CD4-positive, alpha-beta T cell (primary cell): ENCODE data around the gene NSL1. TPM values are rescaled to one million over a fixed set of nuclear protein-coding genes. Genes with fewer than 3 reads are reported as not detected.

Experiments
- ATAC-seq: fragments of 200-7000 bp; cut with Tn5 transposase; one replicate; pipeline ENCODE4 v1.10.0; 2022; ENCODE audit warnings: mild to moderate bottlenecking; ENCODE audit not compliant: poor library complexity
- CTCF ChIA-PET: fragments of 350-600 bp; sonication (Branson Sonifier 250); formaldehyde crosslinking; loops from one replicate; lab custom pipeline; 2021; ENCODE audit warnings: antibody characterized with exemption, inconsistent platforms; lab: Charles Lee
- POLR2A ChIA-PET: fragments of 350-600 bp; sonication (Branson Sonifier 250); formaldehyde crosslinking; loops from one replicate; lab custom pipeline; 2021; ENCODE audit warnings: antibody characterized with exemption, inconsistent platforms; lab: Charles Lee
- DNase-seq, 14 experiments: peaks; one replicate each; pipeline ENCODE4 v3.0.0-alpha.2; 2013 to 2020; ENCODE audit warnings: mixed read lengths in 2 of 14
- H3K27ac ChIP-seq, 2 donors: one replicate each; pipeline versions ENCODE4 v1.5.1 to v1.7.0; 2013; ENCODE audit warnings: low read length in 2 of 2, low read depth in 1 of 2, mild to moderate bottlenecking in 1 of 2
- H3K27me3 ChIP-seq, 2 experiments: 1 replicate in 1 of 2; 2 replicates in 1 of 2; pipeline versions ENCODE4 v1.6.1 to v1.7.0; 2013; ENCODE audit warnings: low read length in 2 of 2, control low read depth in 1 of 2, mild to moderate bottlenecking in 1 of 2, moderate library complexity in 1 of 2; ENCODE audit not compliant: insufficient read depth in 2 of 2, control insufficient read depth in 1 of 2
- H3K36me3 ChIP-seq: one replicate; pipeline ENCODE4 v1.6.1; 2013; ENCODE audit warnings: low read length, control low read depth; ENCODE audit not compliant: insufficient read depth
- H3K4me1 ChIP-seq: one replicate; pipeline ENCODE4 v1.6.1; 2013; ENCODE audit warnings: low read length, control low read depth; ENCODE audit not compliant: insufficient read depth
- H3K4me3 ChIP-seq: one replicate; pipeline ENCODE4 v1.5.1; 2013; ENCODE audit warnings: mild to moderate bottlenecking, low read length, moderate library complexity
- H3K9me3 ChIP-seq, 2 experiments: 1 replicate in 1 of 2; 2 replicates in 1 of 2; pipeline versions ENCODE4 v1.6.1 to v1.7.0; 2013; ENCODE audit warnings: low read length in 2 of 2, mild to moderate bottlenecking in 2 of 2, control low read depth in 1 of 2, moderate library complexity in 1 of 2; ENCODE audit not compliant: control insufficient read depth in 1 of 2, insufficient read depth in 1 of 2
- H3K27ac Mint-ChIP-seq: one replicate; pipeline ENCODE4 v1.8.0; 2020; ENCODE audit warnings: mixed read lengths
- H3K27me3 Mint-ChIP-seq: one replicate; pipeline ENCODE4 v1.8.0; 2021; ENCODE audit warnings: mixed read lengths
- H3K36me3 Mint-ChIP-seq: one replicate; pipeline ENCODE4 v1.8.0; 2021; ENCODE audit warnings: low read depth, mixed read lengths
- H3K4me1 Mint-ChIP-seq: one replicate; pipeline ENCODE4 v1.8.0; 2021; ENCODE audit warnings: low read depth, mixed read lengths
- H3K4me3 Mint-ChIP-seq: one replicate; pipeline ENCODE4 v1.8.0; 2020; ENCODE audit warnings: mild to moderate bottlenecking, mixed read lengths
- H3K9me3 Mint-ChIP-seq: one replicate; pipeline ENCODE4 v1.8.0; 2020; ENCODE audit warnings: mixed read lengths
- intact Hi-C, 2 experiments: fragments of 100-400 bp; cut with DNase I in 1 of 2; cut with micrococcal nuclease in 1 of 2; formaldehyde crosslinking; loops; one replicate each; pipeline versions ENCODE4 v1.15.1 to v1.9.0; 2023 to 2025; cut with DNase I, micrococcal nuclease
- total RNA-seq, 174 experiments: library from RNA in 2 of 174; stranded (reverse) in 2 of 174; gene quantifications; one replicate each; pipeline ENCODE4 v1.2.3 and lab custom pipeline; 2021 to 2026
- TF ChIP-seq, protein P1 (sequence below): fragments of 200-600 bp; IDR thresholded peaks from one replicate; pipeline ENCODE4 v1.8.0; 2022; ENCODE audit warnings: antibody characterized with exemption, mild to moderate bottlenecking

Gene NSL1
- total RNA-seq, 2 experiments from 2014 or later = 14.1 to 15.7 TPM

DNA sequence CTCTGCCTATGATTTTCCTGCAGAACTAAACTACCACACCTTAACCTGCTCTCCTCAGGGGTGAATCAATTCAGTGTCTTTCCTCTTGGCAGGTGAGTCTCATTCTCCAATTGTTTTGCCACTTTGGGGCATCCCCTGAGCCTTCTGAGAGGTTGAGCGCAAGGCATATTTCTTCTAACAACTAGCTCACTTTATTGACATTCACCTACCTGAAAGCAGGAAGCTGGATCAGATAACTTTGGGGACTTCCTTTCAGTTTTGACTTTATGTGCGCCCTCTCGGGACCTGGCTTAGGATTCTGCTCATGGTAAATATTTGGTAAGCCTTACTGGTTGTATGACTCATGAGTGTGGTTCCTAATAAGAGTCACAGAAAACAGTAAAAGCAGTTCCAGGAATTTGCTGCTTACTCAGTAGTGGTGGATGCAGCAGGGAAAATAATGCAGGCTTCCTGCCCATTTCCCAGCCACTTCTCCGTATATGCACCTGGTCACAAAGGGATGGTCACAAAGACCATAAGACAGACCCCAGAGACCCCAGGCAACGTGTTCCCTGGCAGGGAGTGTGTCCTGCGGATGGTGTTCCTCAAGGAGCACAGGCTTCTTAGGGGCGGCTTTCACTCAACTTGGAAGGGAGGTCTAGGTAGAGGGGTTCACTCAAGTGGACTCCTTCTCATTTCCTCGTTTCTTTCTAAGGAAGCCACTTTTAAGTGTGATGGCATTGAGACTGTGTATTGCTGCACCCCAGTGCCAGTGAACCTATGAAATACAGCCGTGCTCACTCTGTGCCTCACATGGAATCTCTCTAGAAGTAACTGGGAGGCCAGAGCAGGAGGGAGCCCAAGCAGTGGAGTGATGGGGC lies 70.0 kb downstream of the NSL1 start:
- no peaks in the 10 kb centered on the region for H3K36me3 ChIP-seq
- DNase-seq = peak in 1 of 14 experiments; percentile 13
- H3K27me3 ChIP-seq = no peaks in the 10 kb centered on the region
- Mint-ChIP-seq H3K4me1 (peaks cover 10% of the 10 kb centered on the region), H3K4me3 (no peak overlapping the region), H3K27me3 (peaks cover 5% of the 10 kb centered on the region), H3K9me3 (no peaks in the 10 kb centered on the region), H3K27ac (no peak overlapping the region), H3K36me3 (peaks cover 4% of the 10 kb centered on the region)
- intact Hi-C loops = no loop called here
- ChIA-PET CTCF (no interaction called here), POLR2A (no interaction called here)
- no peak overlapping the region for H3K27ac ChIP-seq
- peaks cover 0 to 5% of the 10 kb centered on the region in 2 experiments for H3K9me3 ChIP-seq
- peaks cover 5% of the 10 kb centered on the region for H3K4me1 ChIP-seq
- no peak overlapping the region for H3K4me3 ChIP-seq
- TF ChIP-seq, protein P1, sequence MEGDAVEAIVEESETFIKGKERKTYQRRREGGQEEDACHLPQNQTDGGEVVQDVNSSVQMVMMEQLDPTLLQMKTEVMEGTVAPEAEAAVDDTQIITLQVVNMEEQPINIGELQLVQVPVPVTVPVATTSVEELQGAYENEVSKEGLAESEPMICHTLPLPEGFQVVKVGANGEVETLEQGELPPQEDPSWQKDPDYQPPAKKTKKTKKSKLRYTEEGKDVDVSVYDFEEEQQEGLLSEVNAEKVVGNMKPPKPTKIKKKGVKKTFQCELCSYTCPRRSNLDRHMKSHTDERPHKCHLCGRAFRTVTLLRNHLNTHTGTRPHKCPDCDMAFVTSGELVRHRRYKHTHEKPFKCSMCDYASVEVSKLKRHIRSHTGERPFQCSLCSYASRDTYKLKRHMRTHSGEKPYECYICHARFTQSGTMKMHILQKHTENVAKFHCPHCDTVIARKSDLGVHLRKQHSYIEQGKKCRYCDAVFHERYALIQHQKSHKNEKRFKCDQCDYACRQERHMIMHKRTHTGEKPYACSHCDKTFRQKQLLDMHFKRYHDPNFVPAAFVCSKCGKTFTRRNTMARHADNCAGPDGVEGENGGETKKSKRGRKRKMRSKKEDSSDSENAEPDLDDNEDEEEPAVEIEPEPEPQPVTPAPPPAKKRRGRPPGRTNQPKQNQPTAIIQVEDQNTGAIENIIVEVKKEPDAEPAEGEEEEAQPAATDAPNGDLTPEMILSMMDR = no peak
- ATAC-seq = no peak

DNA sequence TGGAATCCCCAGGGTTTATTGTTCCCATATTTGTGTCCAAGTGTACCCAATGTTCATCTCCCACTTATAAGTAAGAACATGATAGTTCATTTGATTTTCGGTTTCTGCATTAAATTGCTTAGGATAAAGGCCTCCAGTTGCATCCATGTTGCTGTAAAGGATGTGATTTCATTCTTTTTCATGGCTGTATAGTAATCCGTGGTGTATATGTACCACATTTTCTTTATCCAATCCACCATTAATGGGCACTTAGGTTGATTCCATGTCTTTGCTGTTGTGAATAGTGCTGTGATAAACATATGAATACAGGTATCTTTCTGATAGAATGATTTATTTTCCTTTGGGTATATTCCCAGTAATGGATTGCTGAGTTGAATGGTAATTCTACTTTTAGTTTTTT lies 71.9 kb downstream of the NSL1 start:
- no peaks in the 10 kb centered on the region for H3K36me3 ChIP-seq
- TF ChIP-seq, protein P1 = no peak
- DNase-seq (no peak), ATAC-seq (no peak)
- H3K4me3 Mint-ChIP-seq = no peak overlapping the region
- intact Hi-C loops = no loop called here
- peaks cover 4% of the 10 kb centered on the region for H3K36me3 Mint-ChIP-seq
- POLR2A ChIA-PET = no interaction called here
- peaks cover 5% of the 10 kb centered on the region for H3K4me1 ChIP-seq
- H3K9me3 ChIP-seq = peaks cover 0 to 3% of the 10 kb centered on the region in 2 experiments
- peaks cover 10% of the 10 kb centered on the region for H3K4me1 Mint-ChIP-seq
- H3K4me3 ChIP-seq = no peak overlapping the region
- H3K27ac ChIP-seq = no peak overlapping the region
- peaks cover 5% of the 10 kb centered on the region for H3K27me3 Mint-ChIP-seq
- no peak overlapping the region for H3K27ac Mint-ChIP-seq
- H3K9me3 Mint-ChIP-seq = no peaks in the 10 kb centered on the region
- CTCF ChIA-PET = no interaction called here
- H3K27me3 ChIP-seq = no peaks in the 10 kb centered on the region

DNA sequence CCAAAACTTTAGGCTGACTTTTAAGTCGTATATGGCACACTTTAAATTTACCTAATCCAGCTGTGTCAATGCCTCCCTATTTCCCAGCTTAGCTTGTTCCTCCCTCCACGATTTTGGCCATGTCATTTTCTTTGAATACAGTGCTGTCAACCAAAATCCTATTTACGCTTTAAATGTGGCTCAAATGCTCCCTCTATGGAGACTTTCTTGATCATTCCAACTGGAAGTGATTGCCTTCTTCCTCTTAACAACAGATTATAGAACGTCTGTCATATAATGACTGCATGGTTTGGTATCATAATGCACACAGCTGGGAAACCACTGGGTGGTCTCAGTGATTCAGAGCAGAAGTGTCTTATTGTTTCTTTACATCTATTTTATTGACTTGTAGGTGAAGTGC lies 73.1 kb downstream of the NSL1 start:
- H3K27me3 ChIP-seq = no peaks in the 10 kb centered on the region
- intact Hi-C loops = no loop called here
- H3K36me3 ChIP-seq = no peaks in the 10 kb centered on the region
- ATAC-seq (no peak), DNase-seq (no peak)
- no peak overlapping the region for H3K4me3 ChIP-seq
- POLR2A ChIA-PET = no interaction called here
- no peak overlapping the region for H3K4me3 Mint-ChIP-seq
- H3K36me3 Mint-ChIP-seq = peaks cover 4% of the 10 kb centered on the region
- peaks cover 5% of the 10 kb centered on the region for H3K27me3 Mint-ChIP-seq
- H3K4me1 Mint-ChIP-seq = peaks cover 10% of the 10 kb centered on the region
- no peaks in the 10 kb centered on the region for H3K9me3 ChIP-seq
- peaks cover 5% of the 10 kb centered on the region for H3K4me1 ChIP-seq
- H3K9me3 Mint-ChIP-seq = no peaks in the 10 kb centered on the region
- H3K27ac ChIP-seq = no peak overlapping the region
- TF ChIP-seq, protein P1 = no peak
- CTCF ChIA-PET = no interaction called here
- no peak overlapping the region for H3K27ac Mint-ChIP-seq
